Measurements from ENCODE around the gene WIZ. TPM values are rescaled to one million over a fixed set of nuclear protein-coding genes. Genes with fewer than 3 reads are reported as not detected.

WIZ gene
- total and polyA plus RNA-seq, 2 experiments from 2014 or later = 8.9 to 39.5 TPM

GRCh38 chr19:15475169-15475568 is 25.4 kb upstream of the WIZ start:
- Histone ChIP-seq H4K20me1 (replicated peaks; ENCODE audit: insufficient read depth) (no peaks in the 10 kb centered on the region), H3K27me3 (ENCODE audit: insufficient read depth) (peaks cover 7% of the 10 kb centered on the region), H2AFZ (no peak overlapping the region), H3K4me3 (no peak overlapping the region), H3K9me2 (ENCODE audit: insufficient read depth) (no peaks in the 10 kb centered on the region), H3K36me3 (ENCODE audit: insufficient read depth) (no peaks in the 10 kb centered on the region), H3K79me2 (replicated peaks; ENCODE audit: insufficient read depth) (no peaks in the 10 kb centered on the region), H3K4me1 (ENCODE audit: insufficient read depth) (no peaks in the 10 kb centered on the region), H3K27ac (ENCODE audit: low read depth) (no peak overlapping the region), H3K4me2 (no peak overlapping the region), H3F3A (replicated peaks; ENCODE audit: low read depth) (no peaks in the 10 kb centered on the region)
- no peaks in the 10 kb centered on the region for H3K4me1 Mint-ChIP-seq
- H3K27me3 Mint-ChIP-seq (ENCODE audit: insufficient read depth, low read depth, poor library complexity) = peaks cover 14% of the 10 kb centered on the region
- no peak overlapping the region; the same call in 2 of the 3 replicates for H3K4me3 Mint-ChIP-seq
- peaks cover 22% of the 10 kb centered on the region for H3K36me3 Mint-ChIP-seq (ENCODE audit: low read depth)
- ATAC-seq (no peak), DNase-seq (ENCODE audit: low spot score) (no peak)
- TF ChIP-seq CTCF (conservative IDR thresholded peaks at IDR 0.05; ENCODE audit: low read depth in 2 of 2) (no peak), CREB1 (CRISPR knock-in tag; IDR thresholded peaks at IDR 0.05; ENCODE audit: low read depth) (no peak), EZH2phosphoT487 (IDR thresholded peaks at IDR 0.05; ENCODE audit: unreplicated experiment) (no peak), ZNF331 (CRISPR knock-in tag; IDR thresholded peaks at IDR 0.05; ENCODE audit: low read depth) (no peak), ETS1 (IDR thresholded peaks at IDR 0.05) (no peak), ZNF114 (CRISPR knock-in tag; IDR thresholded peaks at IDR 0.05) (no peak), EZH2 (IDR thresholded peaks at IDR 0.05; ENCODE audit: low read depth, unreplicated experiment) (no peak), STAT1 (IDR thresholded peaks at IDR 0.05; ENCODE audit: unreplicated experiment) (no peak), REST (IDR thresholded peaks at IDR 0.05; ENCODE audit: unreplicated experiment) (no peak), POLR2AphosphoS5 (IDR thresholded peaks at IDR 0.05; ENCODE audit: low read depth) (no peak), NANOG (IDR thresholded peaks at IDR 0.05; ENCODE audit: borderline replicate concordance) (no peak), JUNB (IDR thresholded peaks at IDR 0.05; ENCODE audit: unreplicated experiment) (no peak), ZNF462 (CRISPR knock-in tag; IDR thresholded peaks at IDR 0.05) (no peak)
- peaks cover 74% of the 10 kb centered on the region for H3K9me3 Mint-ChIP-seq
- no peak overlapping the region for H3K27ac Mint-ChIP-seq
